Measurements from ENCODE around the gene GDI1.

- no peak for TF ChIP-seq CEBPB (IDR thresholded peaks at IDR 0.05)
- TF ChIP-seq HMGXB4 (CRISPR knock-in tag; IDR thresholded peaks at IDR 0.05; ENCODE audit: borderline replicate concordance): no peak
- TF ChIP-seq RAD21 (conservative IDR thresholded peaks at IDR 0.05 in 1 of 2, IDR thresholded peaks at IDR 0.05 in 1 of 2): no peak
- TF ChIP-seq CTCF (IDR thresholded peaks at IDR 0.05): no peak
- no peak for TF ChIP-seq CHD2 (IDR thresholded peaks at IDR 0.05; ENCODE audit: low read length, partially characterized antibody)
- no peak for TF ChIP-seq EP300 (IDR thresholded peaks at IDR 0.05)
- no peak for TF ChIP-seq RFX5 (IDR thresholded peaks at IDR 0.05)
- TF ChIP-seq TP53 (CRISPR knock-in tag; IDR thresholded peaks at IDR 0.05): no peak
Observed at GRCh38 chrX:154434394-154435168, 2.4 kb upstream of the GDI1 start.
